Spinal cord (tissue), 10 donors: ENCODE data around the gene SGMS1. TPM values are rescaled to one million over a fixed set of nuclear protein-coding genes. Genes with fewer than 3 reads are reported as not detected.

Experiments used
- DNase-seq, 6 donors: peaks; one replicate each; pipeline versions ENCODE4 v3.0.0 to v3.0.0-alpha.2; 2013 to 2015; ENCODE audit warnings: low spot score in 6 of 6, low read depth in 4 of 6
- H3K27ac ChIP-seq: one replicate; pipeline ENCODE4 v1.5.1; 2013; ENCODE audit warnings: low read depth, low read length, control low read depth
- H3K27me3 ChIP-seq: one replicate; pipeline ENCODE4 v1.6.1; 2013; ENCODE audit warnings: low read length; ENCODE audit not compliant: control insufficient read depth, insufficient read depth
- H3K36me3 ChIP-seq: one replicate; pipeline ENCODE4 v1.6.1; 2013; ENCODE audit warnings: low read length; ENCODE audit not compliant: control insufficient read depth, insufficient read depth
- H3K4me1 ChIP-seq: one replicate; pipeline ENCODE4 v1.6.1; 2013; ENCODE audit warnings: low read length; ENCODE audit not compliant: control insufficient read depth, insufficient read depth
- H3K4me3 ChIP-seq: one replicate; pipeline ENCODE4 v1.5.1; 2013; ENCODE audit warnings: low read depth, low read length, control low read depth
- H3K9me3 ChIP-seq: one replicate; pipeline ENCODE4 v1.6.1; 2013; ENCODE audit warnings: low read length; ENCODE audit not compliant: control insufficient read depth, insufficient read depth
- WGBS: methylation state at CpG from one replicate; pipeline ENCODE4 v1.1.5; 2013; ENCODE audit warnings: missing lambda C conversion rate; ENCODE audit not compliant: insufficient coverage; 5-methylcytosine and 5-hydroxymethylcytosine counted together
- polyA plus RNA-seq, 2 donors: library from polyadenylated mRNA; unstranded; fragments of 120-200 nt; gene quantifications; one replicate each; pipeline ENCODE4 v1.2.1, GENCODE V29; 2013; ENCODE audit not compliant: insufficient read length in 2 of 2
- total RNA-seq, 2 donors: library from RNA; depleted of rRNA in 1 of 2; stranded (reverse); fragments of 120-200 nt in 1 of 2; fragments of >200 nt in 1 of 2; gene quantifications; one replicate each; pipeline versions ENCODE4 v1.2.3 to v1.2.4, GENCODE V29; 2013 to 2014
- donor health status: healthy.

The SGMS1 gene
- total and polyA plus RNA-seq, 4 donors: 24.5 to 57.2 (median 40.5) TPM

- Histone ChIP-seq H3K4me3 (no peak overlapping the region), H3K27ac (no peak overlapping the region), H3K4me1 (peaks cover 7% of the 10 kb centered on the region), H3K27me3 (no peaks in the 10 kb centered on the region), H3K36me3 (no peaks in the 10 kb centered on the region), H3K9me3 (no peaks in the 10 kb centered on the region)
- 98% methylated on average over 5 of the region's 6 CpGs for WGBS
- no peak for DNase-seq
These were observed 20.5 kb downstream of the SGMS1 start for GRCh38 chr10:50603151-50603850.

- Histone ChIP-seq H3K4me3 (no peak overlapping the region), H3K9me3 (no peaks in the 10 kb centered on the region), H3K27me3 (no peaks in the 10 kb centered on the region), H3K27ac (no peak overlapping the region), H3K4me1 (peaks cover 7% of the 10 kb centered on the region), H3K36me3 (no peaks in the 10 kb centered on the region)
- DNase-seq: no peak
- 100% methylated on average over 1 of the region's 1 CpG for WGBS
These were observed 21.8 kb downstream of the SGMS1 start for GRCh38 chr10:50601974-50602373.

GRCh38 chr10:50600831-50601477 lies 22.8 kb downstream of the SGMS1 start:
- Histone ChIP-seq H3K9me3 (no peaks in the 10 kb centered on the region), H3K4me1 (peaks cover 7% of the 10 kb centered on the region), H3K27ac (no peak overlapping the region), H3K4me3 (no peak overlapping the region), H3K36me3 (no peaks in the 10 kb centered on the region), H3K27me3 (no peaks in the 10 kb centered on the region)
- 90% methylated on average over 2 of the region's 2 CpGs for WGBS
- DNase-seq: no peak

- DNase-seq: peak in 1 of 6 donors; percentile 73
- Histone ChIP-seq H3K27ac (no peak overlapping the region), H3K4me3 (no peak overlapping the region), H3K4me1 (peaks cover 7% of the 10 kb centered on the region), H3K36me3 (no peaks in the 10 kb centered on the region), H3K9me3 (no peaks in the 10 kb centered on the region), H3K27me3 (no peaks in the 10 kb centered on the region)
- WGBS: no CpG with 5 or more reads among the region's 1 CpG
These were observed 23.5 kb downstream of the SGMS1 start for GRCh38 chr10:50600286-50600685.

- no peak overlapping the region for H3K27ac ChIP-seq
- no peak for DNase-seq
- H3K9me3 ChIP-seq: no peaks in the 10 kb centered on the region
- WGBS: no CpG with 5 or more reads among the region's 3 CpGs
- H3K4me3 ChIP-seq: no peak overlapping the region
- H3K27me3 ChIP-seq: no peaks in the 10 kb centered on the region
- H3K36me3 ChIP-seq: no peaks in the 10 kb centered on the region
- H3K4me1 ChIP-seq: no peaks in the 10 kb centered on the region
These were observed 26.9 kb downstream of the SGMS1 start for GRCh38 chr10:50596897-50597296.

- 100% methylated on average over 2 of the region's 2 CpGs for WGBS
- Histone ChIP-seq H3K9me3 (no peaks in the 10 kb centered on the region), H3K27me3 (no peaks in the 10 kb centered on the region), H3K4me1 (no peaks in the 10 kb centered on the region), H3K27ac (no peak overlapping the region), H3K4me3 (no peak overlapping the region), H3K36me3 (no peaks in the 10 kb centered on the region)
- no peak for DNase-seq
These were observed 27.3 kb downstream of the SGMS1 start for GRCh38 chr10:50596456-50596855.

- no peak overlapping the region for H3K4me3 ChIP-seq
- H3K27me3 ChIP-seq: no peaks in the 10 kb centered on the region
- no peak for DNase-seq
- no peak overlapping the region for H3K27ac ChIP-seq
- H3K36me3 ChIP-seq: no peaks in the 10 kb centered on the region
- no peaks in the 10 kb centered on the region for H3K4me1 ChIP-seq
- H3K9me3 ChIP-seq: no peaks in the 10 kb centered on the region
- WGBS: 86% methylated on average over 3 of the region's 3 CpGs
These were observed 28.0 kb downstream of the SGMS1 start for GRCh38 chr10:50595785-50596184.

- Histone ChIP-seq H3K4me3 (no peak overlapping the region), H3K4me1 (no peaks in the 10 kb centered on the region), H3K27ac (no peak overlapping the region), H3K36me3 (peaks cover 4% of the 10 kb centered on the region), H3K27me3 (no peaks in the 10 kb centered on the region), H3K9me3 (no peaks in the 10 kb centered on the region)
- WGBS: 13% methylated on average over 4 of the region's 6 CpGs
- peak in 3 of 6 donors; percentile 32 to 75 (median 57) for DNase-seq
These were observed 30.0 kb downstream of the SGMS1 start for GRCh38 chr10:50593523-50594376.

GRCh38 chr10:50592961-50593418 lies 30.8 kb downstream of the SGMS1 start:
- H3K27ac ChIP-seq: no peak overlapping the region
- H3K4me3 ChIP-seq: no peak overlapping the region
- WGBS: 79% methylated on average over 4 of the region's 7 CpGs
- H3K36me3 ChIP-seq: peaks cover 6% of the 10 kb centered on the region
- H3K4me1 ChIP-seq: no peaks in the 10 kb centered on the region
- H3K27me3 ChIP-seq: no peaks in the 10 kb centered on the region
- DNase-seq: peak in 1 of 6 donors; percentile 76
- H3K9me3 ChIP-seq: no peaks in the 10 kb centered on the region
